GM19372 (cell line): ENCODE data around the gene TBX6.

Source experiments
- ATAC-seq: cut with Tn5 transposase; IDR thresholded peaks from one replicate; pipeline ENCODE4 v1.9.1; 2021; ENCODE audit warnings: mild to moderate bottlenecking, low read depth, moderate library complexity; ENCODE audit not compliant: unreplicated experiment

The TBX6 gene

GRCh38 chr16:30114411-30114810 is 22.7 kb upstream of the TBX6 start:
- ATAC-seq = no peak

- no peak for ATAC-seq
Measured at GRCh38 chr16:30113711-30114333, 22.1 kb upstream of the TBX6 start.

GRCh38 chr16:30113031-30113710 is 21.4 kb upstream of the TBX6 start, which contains the start of gene GDPD3:
GDPD3 (minus strand) TSS chr16:30113537; CDS start chr16:30113478, 59 bp downstream.
- no peak for ATAC-seq

- ATAC-seq = no peak
Measured at GRCh38 chr16:30112197-30113030, 20.7 kb upstream of the TBX6 start.

GRCh38 chr16:30110661-30111060 is 18.9 kb upstream of the TBX6 start:
- no peak for ATAC-seq

- no peak for ATAC-seq
Measured at GRCh38 chr16:30108059-30108850, 16.5 kb upstream of the TBX6 start.

GRCh38 chr16:30104492-30104891 is 12.8 kb upstream of the TBX6 start:
- no peak for ATAC-seq

- ATAC-seq = no peak
Measured at GRCh38 chr16:30104090-30104489, 12.4 kb upstream of the TBX6 start.

- ATAC-seq = no peak
Measured at GRCh38 chr16:30096862-30097563, 5.3 kb upstream of the TBX6 start.

GRCh38 chr16:30096105-30096861 is 4.6 kb upstream of the TBX6 start, which contains the start of gene YPEL3:
YPEL3 (minus strand) TSS chr16:30096213; CDS start chr16:30095482, 731 bp downstream.
- peak; percentile 55 for ATAC-seq

GRCh38 chr16:30095166-30096078 is 3.7 kb upstream of the TBX6 start:
- no peak for ATAC-seq

GRCh38 chr16:30094541-30095165 is 2.9 kb upstream of the TBX6 start:
- no peak for ATAC-seq

- peak; percentile 43 for ATAC-seq
Measured at GRCh38 chr16:30092373-30093010, 768 bp upstream of the TBX6 start.

GRCh38 chr16:30090610-30091331 is 953 bp downstream of the TBX6 start:
- no peak for ATAC-seq

GRCh38 chr16:30088832-30089624 is 2.7 kb downstream of the TBX6 start:
- no peak for ATAC-seq
